ENCODE measurements around the gene ZNF80.

The ZNF80 gene

GRCh38 chr3:114260152-114260551 is 22.8 kb upstream of the ZNF80 start:
- no peak for TF ChIP-seq CTCF (IDR thresholded peaks at IDR 0.05; ENCODE audit: insufficient read depth, low read length)
- no peak for TF ChIP-seq REST (IDR thresholded peaks at IDR 0.05; ENCODE audit: insufficient replicate concordance, low read depth)
- no peak for TF ChIP-seq GABPA (IDR thresholded peaks at IDR 0.05; ENCODE audit: low read depth)
- TF ChIP-seq SPI1 (IDR thresholded peaks at IDR 0.05; ENCODE audit: borderline replicate concordance, low read depth) = no peak
- TF ChIP-seq POLR2AphosphoS5 (IDR thresholded peaks at IDR 0.05; ENCODE audit: low read depth) = no peak
- no peak overlapping the region for H3K27ac ChIP-seq (replicated peaks)
- no peak for DNase-seq (ENCODE audit: low read depth in 1 of 2, low spot score in 1 of 2)

GRCh38 chr3:114259566-114259965 is 22.2 kb upstream of the ZNF80 start:
- Histone ChIP-seq H3K27ac (replicated peaks) (no peak overlapping the region), H3K4me3 (replicated peaks; ENCODE audit: insufficient read depth, low read length) (no peak overlapping the region), H3K27me3 (ENCODE audit: insufficient read depth, poor library complexity, severe bottlenecking) (peaks cover 5% of the 10 kb centered on the region)
- no peak for TF ChIP-seq REST (IDR thresholded peaks at IDR 0.05; ENCODE audit: insufficient replicate concordance, low read depth)
- no peak for TF ChIP-seq POLR2AphosphoS5 (IDR thresholded peaks at IDR 0.05; ENCODE audit: low read depth)
- no peak for TF ChIP-seq GABPA (IDR thresholded peaks at IDR 0.05; ENCODE audit: low read depth)
- no peak for TF ChIP-seq CTCF (IDR thresholded peaks at IDR 0.05; ENCODE audit: insufficient read depth, low read length)
- no peak for TF ChIP-seq SPI1 (IDR thresholded peaks at IDR 0.05; ENCODE audit: borderline replicate concordance, low read depth)
- DNase-seq (ENCODE audit: low read depth in 1 of 2, low spot score in 1 of 2) = no peak

More at GRCh38 chr3:114260152-114260551, 22.8 kb upstream of the ZNF80 start:
- H3K27me3 ChIP-seq (ENCODE audit: insufficient read depth, poor library complexity, severe bottlenecking) = peaks cover 5% of the 10 kb centered on the region
- no peak overlapping the region for H3K4me3 ChIP-seq (replicated peaks; ENCODE audit: insufficient read depth, low read length)

GRCh38 chr3:114253505-114253904 is 16.1 kb upstream of the ZNF80 start:
- no peak for TF ChIP-seq GABPA (IDR thresholded peaks at IDR 0.05; ENCODE audit: low read depth)
- TF ChIP-seq POLR2AphosphoS5 (IDR thresholded peaks at IDR 0.05; ENCODE audit: low read depth) = no peak
- no peak for TF ChIP-seq REST (IDR thresholded peaks at IDR 0.05; ENCODE audit: insufficient replicate concordance, low read depth)
- no peak for TF ChIP-seq SPI1 (IDR thresholded peaks at IDR 0.05; ENCODE audit: borderline replicate concordance, low read depth)
- TF ChIP-seq CTCF (IDR thresholded peaks at IDR 0.05; ENCODE audit: insufficient read depth, low read length) = no peak
- Histone ChIP-seq H3K27me3 (ENCODE audit: insufficient read depth, poor library complexity, severe bottlenecking) (no peaks in the 10 kb centered on the region), H3K4me3 (replicated peaks; ENCODE audit: insufficient read depth, low read length) (no peak overlapping the region), H3K27ac (replicated peaks) (no peak overlapping the region)
- DNase-seq (ENCODE audit: low read depth in 1 of 2, low spot score in 1 of 2) = no peak

Measured in HL-60 (cell line).